Measurements from ENCODE around the gene DICER1. TPM values are rescaled to one million over a fixed set of nuclear protein-coding genes. Genes with fewer than 3 reads are reported as not detected.

DICER1 gene
- total and polyA plus RNA-seq, 9 of the 15 experiments (the other 6 are each of a cell fraction or from before 2014, with no cell fraction given) = 2.5 to 23.2 (median 12.4) TPM

- Histone ChIP-seq H4K20me1 (replicated peaks; ENCODE audit: control insufficient read depth, insufficient read depth, low read length) (no peaks in the 10 kb centered on the region), H3K27ac (ENCODE audit: extremely low read depth, low read depth, low read length) (no peak overlapping the region), H3K9ac (ENCODE audit: insufficient read depth in 1 of 2, low read depth in 2 of 2, low read length in 2 of 2) (no peak overlapping the region), H3K9me3 (replicated peaks; ENCODE audit: control insufficient read depth, insufficient read depth, low read depth, low read length) (no peaks in the 10 kb centered on the region), H3K4me2 (ENCODE audit: insufficient read depth, low read length) (no peak overlapping the region), H3K9me1 (ENCODE audit: control insufficient read depth, insufficient read depth, low read length) (no peaks in the 10 kb centered on the region), H3K4me1 (replicated peaks in 1 of 2; ENCODE audit: control insufficient read depth in 2 of 2, insufficient read depth in 2 of 2, low read length in 2 of 2) (no peaks in the 10 kb centered on the region), H3K36me3 (ENCODE audit: control insufficient read depth, insufficient read depth, low read length) (no peaks in the 10 kb centered on the region), H3K79me2 (ENCODE audit: control insufficient read depth, insufficient read depth, low read length) (no peaks in the 10 kb centered on the region), H3K4me3 (no peak overlapping the region), H2AFZ (ENCODE audit: low read depth, low read length) (no peak overlapping the region), H3K27me3 (ENCODE audit: control insufficient read depth in 2 of 2, insufficient read depth in 2 of 2, low read length in 2 of 2) (peaks cover 5 to 38% of the 10 kb centered on the region in 2 experiments; a peak in 3 of 5 replicates)
- ChIA-PET POLR2A (interaction anchor here (0.7 kb wide), 1 partner anchor 195 kb away, joined by 3 read pairs; no protein-coding TSS in a partner anchor), CTCF (ENCODE audit: low intra/inter-chr PET ratio) (no interaction called here)
- no TSS peak for BruUV-seq (replicated peaks)
- TF ChIP-seq ZNF707 (CRISPR knock-in tag; conservative IDR thresholded peaks at IDR 0.05) = no peak
- TF ChIP-seq CHD4 (IDR thresholded peaks at IDR 0.05; ENCODE audit: insufficient read depth, insufficient replicate concordance, low read depth, low read length, poor library complexity, severe bottlenecking) = no peak
- TF ChIP-seq FOXA3 (CRISPR knock-in tag; conservative IDR thresholded peaks at IDR 0.05 in 1 of 2, IDR thresholded peaks at IDR 0.05 in 1 of 2) = no peak
- intact Hi-C loops (cut with micrococcal nuclease) = no loop called here
- ATAC-seq (no peak), DNase-seq (ENCODE audit: extremely low read depth in 1 of 4, low spot score in 3 of 4) (no peak), FAIRE-seq (no peak)
- WGBS (ENCODE audit: insufficient coverage, low coverage, missing lambda C conversion rate) = 2% methylated on average over 9 of the region's 10 CpGs
- in situ Hi-C loops (cut with MboI) = no loop called here
Observed at GRCh38 chr14:95048771-95049312, 108.5 kb downstream of the DICER1 start.

DNA sequence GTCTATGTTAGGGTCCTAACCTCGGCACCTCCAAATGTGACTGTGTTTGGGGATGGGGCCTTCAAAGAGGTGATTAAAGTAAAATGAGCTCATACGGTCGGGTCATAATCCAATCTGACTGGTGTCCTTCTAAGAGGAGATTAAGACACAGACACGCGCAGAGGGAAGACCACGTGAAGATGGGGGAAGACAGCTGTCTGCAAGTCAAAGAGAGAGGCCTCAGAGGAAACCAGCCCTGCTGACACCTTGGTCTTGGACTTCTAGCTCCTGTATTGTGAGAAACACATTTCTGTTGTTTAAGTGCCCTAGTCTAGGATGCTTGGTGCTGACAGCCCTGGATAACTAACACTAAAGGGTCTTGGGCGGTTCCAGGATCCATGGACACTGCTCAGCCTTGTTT lies 109.6 kb downstream of the DICER1 start:
- peaks cover 5 to 38% of the 10 kb centered on the region in 2 experiments; a peak in 3 of 5 replicates for H3K27me3 ChIP-seq (ENCODE audit: control insufficient read depth in 2 of 2, insufficient read depth in 2 of 2, low read length in 2 of 2)
- no peaks in the 10 kb centered on the region for H4K20me1 ChIP-seq (replicated peaks; ENCODE audit: control insufficient read depth, insufficient read depth, low read length)
- CTCF ChIA-PET (ENCODE audit: low intra/inter-chr PET ratio) = no interaction called here
- FAIRE-seq (no peak), DNase-seq (ENCODE audit: extremely low read depth in 1 of 4, low spot score in 3 of 4) (no peak), ATAC-seq (no peak)
- H3K79me2 ChIP-seq (ENCODE audit: control insufficient read depth, insufficient read depth, low read length) = no peaks in the 10 kb centered on the region
- POLR2A ChIA-PET = no interaction called here
- no peak overlapping the region for H3K4me3 ChIP-seq
- no peaks in the 10 kb centered on the region for H3K36me3 ChIP-seq (ENCODE audit: control insufficient read depth, insufficient read depth, low read length)
- H3K27ac ChIP-seq (ENCODE audit: extremely low read depth, low read depth, low read length) = no peak overlapping the region
- intact Hi-C loops (cut with micrococcal nuclease) (no loop called here), in situ Hi-C loops (cut with MboI) (no loop called here)
- WGBS (ENCODE audit: insufficient coverage, low coverage, missing lambda C conversion rate) = 0% methylated on average over 7 of the region's 7 CpGs
- H3K4me1 ChIP-seq (replicated peaks in 1 of 2; ENCODE audit: control insufficient read depth in 2 of 2, insufficient read depth in 2 of 2, low read length in 2 of 2) = no peaks in the 10 kb centered on the region
- H3K4me2 ChIP-seq (ENCODE audit: insufficient read depth, low read length) = no peak overlapping the region
- no peak overlapping the region for H3K9ac ChIP-seq (ENCODE audit: insufficient read depth in 1 of 2, low read depth in 2 of 2, low read length in 2 of 2)
- no peak overlapping the region for H2AFZ ChIP-seq (ENCODE audit: low read depth, low read length)
- no TSS peak for BruUV-seq (replicated peaks)
- H3K9me1 ChIP-seq (ENCODE audit: control insufficient read depth, insufficient read depth, low read length) = no peaks in the 10 kb centered on the region
- H3K9me3 ChIP-seq (replicated peaks; ENCODE audit: control insufficient read depth, insufficient read depth, low read depth, low read length) = no peaks in the 10 kb centered on the region
- no peak for TF ChIP-seq NFATC3 (IDR thresholded peaks at IDR 0.05)
- TF ChIP-seq ZKSCAN1 (IDR thresholded peaks at IDR 0.05; ENCODE audit: low read depth, low read length) = no peak
- TF ChIP-seq RFX5 (IDR thresholded peaks at IDR 0.05; ENCODE audit: low read depth, low read length) = no peak
- TF ChIP-seq CXXC5 (CRISPR knock-in tag; IDR thresholded peaks at IDR 0.05) = no peak
- TF ChIP-seq KLF6 (CRISPR knock-in tag; IDR thresholded peaks at IDR 0.05; ENCODE audit: borderline replicate concordance) = no peak
- TF ChIP-seq, protein P1, sequence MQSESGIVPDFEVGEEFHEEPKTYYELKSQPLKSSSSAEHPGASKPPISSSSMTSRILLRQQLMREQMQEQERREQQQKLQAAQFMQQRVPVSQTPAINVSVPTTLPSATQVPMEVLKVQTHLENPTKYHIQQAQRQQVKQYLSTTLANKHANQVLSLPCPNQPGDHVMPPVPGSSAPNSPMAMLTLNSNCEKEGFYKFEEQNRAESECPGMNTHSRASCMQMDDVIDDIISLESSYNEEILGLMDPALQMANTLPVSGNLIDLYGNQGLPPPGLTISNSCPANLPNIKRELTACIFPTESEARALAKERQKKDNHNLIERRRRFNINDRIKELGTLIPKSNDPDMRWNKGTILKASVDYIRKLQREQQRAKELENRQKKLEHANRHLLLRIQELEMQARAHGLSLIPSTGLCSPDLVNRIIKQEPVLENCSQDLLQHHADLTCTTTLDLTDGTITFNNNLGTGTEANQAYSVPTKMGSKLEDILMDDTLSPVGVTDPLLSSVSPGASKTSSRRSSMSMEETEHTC (IDR thresholded peaks at IDR 0.05) = no peak
- TF ChIP-seq, protein P2, sequence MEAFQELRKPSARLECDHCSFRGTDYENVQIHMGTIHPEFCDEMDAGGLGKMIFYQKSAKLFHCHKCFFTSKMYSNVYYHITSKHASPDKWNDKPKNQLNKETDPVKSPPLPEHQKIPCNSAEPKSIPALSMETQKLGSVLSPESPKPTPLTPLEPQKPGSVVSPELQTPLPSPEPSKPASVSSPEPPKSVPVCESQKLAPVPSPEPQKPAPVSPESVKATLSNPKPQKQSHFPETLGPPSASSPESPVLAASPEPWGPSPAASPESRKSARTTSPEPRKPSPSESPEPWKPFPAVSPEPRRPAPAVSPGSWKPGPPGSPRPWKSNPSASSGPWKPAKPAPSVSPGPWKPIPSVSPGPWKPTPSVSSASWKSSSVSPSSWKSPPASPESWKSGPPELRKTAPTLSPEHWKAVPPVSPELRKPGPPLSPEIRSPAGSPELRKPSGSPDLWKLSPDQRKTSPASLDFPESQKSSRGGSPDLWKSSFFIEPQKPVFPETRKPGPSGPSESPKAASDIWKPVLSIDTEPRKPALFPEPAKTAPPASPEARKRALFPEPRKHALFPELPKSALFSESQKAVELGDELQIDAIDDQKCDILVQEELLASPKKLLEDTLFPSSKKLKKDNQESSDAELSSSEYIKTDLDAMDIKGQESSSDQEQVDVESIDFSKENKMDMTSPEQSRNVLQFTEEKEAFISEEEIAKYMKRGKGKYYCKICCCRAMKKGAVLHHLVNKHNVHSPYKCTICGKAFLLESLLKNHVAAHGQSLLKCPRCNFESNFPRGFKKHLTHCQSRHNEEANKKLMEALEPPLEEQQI (IDR thresholded peaks at IDR 0.05) = no peak
- no peak for TF ChIP-seq ZNF830 (CRISPR knock-in tag; IDR thresholded peaks at IDR 0.05)

Data from K562 (cell line).